ENCODE results near the gene FNTB.
"Not testable (repeated sequence)": the region's sequence is repeated elsewhere in the genome, so short reads cannot be mapped to it uniquely, and the experiment has no call there.

FNTB gene

GRCh38 chr14:65015391-65015790 is 28.7 kb downstream of the FNTB start:
- no peak for DNase-seq (ENCODE audit: low spot score)

GRCh38 chr14:65016471-65016870 is 29.8 kb downstream of the FNTB start:
- no peak for DNase-seq (ENCODE audit: low spot score)

- peak; percentile 33 for DNase-seq (ENCODE audit: low spot score)
Measured at GRCh38 chr14:65019944-65020566, 33.4 kb downstream of the FNTB start.

GRCh38 chr14:65024957-65025356 is 38.3 kb downstream of the FNTB start:
- DNase-seq (ENCODE audit: low spot score) = no peak

GRCh38 chr14:65025818-65026217 is 39.1 kb downstream of the FNTB start:
- no peak for DNase-seq (ENCODE audit: low spot score)

- DNase-seq (ENCODE audit: low spot score) = no peak
Measured at GRCh38 chr14:65026526-65026925, 39.8 kb downstream of the FNTB start.

- no peak for DNase-seq (ENCODE audit: low spot score)
Measured at GRCh38 chr14:65027127-65027799, 40.6 kb downstream of the FNTB start.

GRCh38 chr14:65028937-65029336 is 42.2 kb downstream of the FNTB start:
- no peak for DNase-seq (ENCODE audit: low spot score)

GRCh38 chr14:65031321-65031720 is 44.6 kb downstream of the FNTB start:
- not testable (repeated sequence) for DNase-seq (ENCODE audit: low spot score)

GRCh38 chr14:65032319-65032718 is 45.6 kb downstream of the FNTB start:
- DNase-seq (ENCODE audit: low spot score) = no peak

GRCh38 chr14:65033181-65033580 is 46.5 kb downstream of the FNTB start:
- no peak for DNase-seq (ENCODE audit: low spot score)

- DNase-seq (ENCODE audit: low spot score) = no peak
Measured at GRCh38 chr14:65034021-65034420, 47.3 kb downstream of the FNTB start.

- DNase-seq (ENCODE audit: low spot score) = no peak
Measured at GRCh38 chr14:65035049-65035448, 48.4 kb downstream of the FNTB start.

- DNase-seq (ENCODE audit: low spot score) = peak; percentile 58
Measured at GRCh38 chr14:65038966-65039365, 52.3 kb downstream of the FNTB start.

GRCh38 chr14:65040666-65041433 is 54.2 kb downstream of the FNTB start:
- DNase-seq (ENCODE audit: low spot score) = no peak

GRCh38 chr14:65041434-65041915 is 54.8 kb downstream of the FNTB start:
- DNase-seq (ENCODE audit: low spot score) = no peak

- DNase-seq (ENCODE audit: low spot score) = no peak
Measured at GRCh38 chr14:65042296-65042695, 55.6 kb downstream of the FNTB start.

GRCh38 chr14:65042731-65043372 is 56.2 kb downstream of the FNTB start:
- no peak for DNase-seq (ENCODE audit: low spot score)

GRCh38 chr14:65043893-65044595 is 57.3 kb downstream of the FNTB start:
- DNase-seq (ENCODE audit: low spot score) = no peak

- DNase-seq (ENCODE audit: low spot score) = no peak
Measured at GRCh38 chr14:65044596-65044959, 57.9 kb downstream of the FNTB start.

GRCh38 chr14:65045006-65045405 is 58.3 kb downstream of the FNTB start:
- DNase-seq (ENCODE audit: low spot score) = no peak

GRCh38 chr14:65045709-65046108 is 59.0 kb downstream of the FNTB start:
- DNase-seq (ENCODE audit: low spot score) = no peak
